HL-60 (cell line): ENCODE results near the gene ACACA.

Source experiments
- CTCF ChIP-seq: IDR thresholded peaks from one replicate; pipeline ENCODE4 v1.5.1; 2011; ENCODE audit warnings: low read length, control low read depth, inconsistent platforms; ENCODE audit not compliant: insufficient read depth
- GABPA ChIP-seq: IDR thresholded peaks from 2 replicates; pipeline ENCODE4 v1.6.1; 2012; ENCODE audit warnings: low read depth
- POLR2AphosphoS5 ChIP-seq: IDR thresholded peaks from 2 replicates; pipeline ENCODE4 v1.6.1; 2012; ENCODE audit warnings: low read depth
- REST ChIP-seq: IDR thresholded peaks from 2 replicates; pipeline ENCODE4 v1.6.1; 2012; ENCODE audit warnings: low read depth; ENCODE audit not compliant: insufficient replicate concordance
- SPI1 ChIP-seq: IDR thresholded peaks from 2 replicates; pipeline ENCODE4 v1.6.1; 2012; ENCODE audit warnings: low read depth, mild to moderate bottlenecking, borderline replicate concordance

- TF ChIP-seq CTCF (no peak), POLR2AphosphoS5 (no peak), REST (no peak), GABPA (no peak), SPI1 (no peak)
These were observed 64.0 kb downstream of the ACACA start for GRCh38 chr17:37342589-37342988.
